ENCODE measurements around the gene C1orf226. TPM values are rescaled to one million over a fixed set of nuclear protein-coding genes. Genes with fewer than 3 reads are reported as not detected.
"Not testable (repeated sequence)": the region's sequence is repeated elsewhere in the genome, so short reads cannot be mapped to it uniquely, and the experiment has no call there.

C1orf226 gene
- total RNA-seq, 1 donor from 2014 or later = 0.52 TPM

DNA sequence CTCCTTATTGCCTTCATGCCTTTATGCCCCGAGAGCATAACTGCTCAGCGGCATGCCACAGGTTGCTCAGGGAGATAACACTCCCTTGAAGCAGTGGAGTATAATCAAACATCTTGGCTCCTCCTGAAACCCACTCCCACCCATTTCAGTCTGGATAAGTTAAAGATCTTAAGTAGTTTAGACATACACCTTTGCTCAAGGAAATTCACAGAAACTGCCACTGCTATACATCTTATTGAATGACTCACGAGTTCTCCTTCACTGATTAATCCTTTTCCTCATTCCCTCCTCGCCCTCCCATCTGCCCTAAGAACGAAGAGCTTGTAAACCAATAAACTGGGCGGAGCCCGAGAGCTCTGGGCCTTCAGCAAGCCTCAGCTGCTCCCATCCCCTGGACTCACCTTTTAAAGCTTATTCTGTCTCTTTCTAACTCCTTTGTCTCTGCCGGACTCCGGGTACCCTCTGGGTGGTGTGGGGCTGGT is 38.0 kb downstream of the C1orf226 start:
- not testable (repeated sequence) for H3K27ac ChIP-seq (ENCODE audit: low read depth, low read length); H3K27me3 ChIP-seq (ENCODE audit: control insufficient read depth in 3 of 3, insufficient read depth in 3 of 3, low read length in 3 of 3); H3K4me1 ChIP-seq (ENCODE audit: control insufficient read depth in 3 of 3, insufficient read depth in 3 of 3, low read length in 3 of 3); H3K9me3 ChIP-seq (ENCODE audit: control insufficient read depth in 3 of 3, low read length in 3 of 3); H3K36me3 ChIP-seq (ENCODE audit: control insufficient read depth in 3 of 3, insufficient read depth in 3 of 3, low read length in 3 of 3); H3K9ac ChIP-seq (ENCODE audit: low read depth in 1 of 3, low read length in 3 of 3); H3K4me3 ChIP-seq (ENCODE audit: low read length in 3 of 3)

DNA sequence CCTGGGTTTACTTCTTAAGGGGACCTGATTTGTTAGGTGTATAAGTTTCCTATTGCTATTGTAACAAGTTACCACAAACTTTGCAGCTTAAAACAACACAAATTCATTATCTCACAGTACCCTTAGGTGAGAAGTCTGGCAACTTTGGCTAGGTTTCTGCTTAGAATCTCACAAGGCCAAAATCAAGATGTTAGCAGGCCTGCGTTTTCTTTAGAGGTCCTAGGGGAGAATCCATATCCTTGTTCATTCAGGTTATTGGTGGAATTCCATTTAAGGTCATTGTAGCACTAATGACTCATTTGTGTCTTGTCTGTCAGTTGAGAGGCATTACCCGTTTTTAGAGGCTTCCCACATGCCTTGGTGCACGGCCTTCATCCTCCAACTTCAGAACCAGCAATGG is 38.6 kb downstream of the C1orf226 start:
- Histone ChIP-seq H3K9ac (ENCODE audit: low read depth in 1 of 3, low read length in 3 of 3) (no peak overlapping the region), H3K9me3 (ENCODE audit: control insufficient read depth in 3 of 3, low read length in 3 of 3) (peaks cover 0 to 2% (median 0%) of the 10 kb centered on the region in 3 donors), H3K4me1 (ENCODE audit: control insufficient read depth in 3 of 3, insufficient read depth in 3 of 3, low read length in 3 of 3) (no peaks in the 10 kb centered on the region), H3K4me3 (ENCODE audit: low read length in 3 of 3) (no peak overlapping the region), H3K27me3 (ENCODE audit: control insufficient read depth in 3 of 3, insufficient read depth in 3 of 3, low read length in 3 of 3) (no peaks in the 10 kb centered on the region), H3K36me3 (ENCODE audit: control insufficient read depth in 3 of 3, insufficient read depth in 3 of 3, low read length in 3 of 3) (no peaks in the 10 kb centered on the region), H3K27ac (ENCODE audit: low read depth, low read length) (no peak overlapping the region)

DNA sequence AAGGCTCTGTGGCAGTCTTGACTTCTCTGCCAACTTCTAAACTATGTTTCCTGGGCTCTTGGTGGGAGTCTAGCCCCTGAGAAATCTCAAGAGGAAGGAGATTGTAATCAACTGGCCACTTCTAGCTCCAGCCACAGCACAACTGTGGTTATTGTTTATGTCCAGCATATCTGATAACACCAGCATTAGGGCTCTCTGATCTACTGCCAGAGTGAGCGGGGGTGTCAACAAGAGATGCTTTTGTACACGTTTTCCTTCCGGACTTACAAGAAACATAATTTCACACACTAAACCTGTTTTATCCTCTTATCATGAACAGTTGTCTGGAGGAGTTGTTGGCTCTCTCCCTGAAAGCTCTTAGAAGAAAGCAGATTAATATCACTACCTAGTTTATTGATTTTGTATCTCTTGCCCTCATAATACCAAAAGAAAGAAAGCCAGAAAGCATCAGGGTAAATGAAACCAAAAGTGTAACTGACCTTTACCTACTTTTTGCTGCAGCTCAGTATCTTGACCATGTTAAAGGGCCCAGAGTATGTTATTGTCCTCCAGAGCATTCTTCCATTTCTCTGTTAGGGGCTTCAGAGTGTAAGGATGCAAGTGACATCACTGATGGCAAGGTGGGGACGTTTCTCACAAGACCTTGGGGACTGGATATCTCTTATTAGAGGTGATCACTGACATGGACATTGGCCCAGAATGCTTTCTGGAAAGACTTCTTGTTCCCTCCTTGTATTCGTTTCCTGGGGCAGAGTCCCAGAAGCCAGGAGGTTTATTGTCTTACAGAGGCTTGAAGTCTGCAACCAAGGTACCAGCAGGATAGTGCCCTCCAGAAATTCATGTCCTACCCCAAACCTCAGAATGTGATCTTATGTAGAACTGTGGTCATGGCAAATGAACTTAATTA is 40.0 kb downstream of the C1orf226 start:
- Histone ChIP-seq H3K36me3 (ENCODE audit: control insufficient read depth in 3 of 3, insufficient read depth in 3 of 3, low read length in 3 of 3) (no peaks in the 10 kb centered on the region), H3K27me3 (ENCODE audit: control insufficient read depth in 3 of 3, insufficient read depth in 3 of 3, low read length in 3 of 3) (no peaks in the 10 kb centered on the region), H3K4me1 (ENCODE audit: control insufficient read depth in 3 of 3, insufficient read depth in 3 of 3, low read length in 3 of 3) (no peaks in the 10 kb centered on the region), H3K27ac (ENCODE audit: low read depth, low read length) (no peak overlapping the region), H3K9ac (ENCODE audit: low read depth in 1 of 3, low read length in 3 of 3) (no peak overlapping the region), H3K4me3 (ENCODE audit: low read length in 3 of 3) (no peak overlapping the region), H3K9me3 (ENCODE audit: control insufficient read depth in 3 of 3, low read length in 3 of 3) (peaks cover 0 to 2% (median 0%) of the 10 kb centered on the region in 3 donors)

DNA sequence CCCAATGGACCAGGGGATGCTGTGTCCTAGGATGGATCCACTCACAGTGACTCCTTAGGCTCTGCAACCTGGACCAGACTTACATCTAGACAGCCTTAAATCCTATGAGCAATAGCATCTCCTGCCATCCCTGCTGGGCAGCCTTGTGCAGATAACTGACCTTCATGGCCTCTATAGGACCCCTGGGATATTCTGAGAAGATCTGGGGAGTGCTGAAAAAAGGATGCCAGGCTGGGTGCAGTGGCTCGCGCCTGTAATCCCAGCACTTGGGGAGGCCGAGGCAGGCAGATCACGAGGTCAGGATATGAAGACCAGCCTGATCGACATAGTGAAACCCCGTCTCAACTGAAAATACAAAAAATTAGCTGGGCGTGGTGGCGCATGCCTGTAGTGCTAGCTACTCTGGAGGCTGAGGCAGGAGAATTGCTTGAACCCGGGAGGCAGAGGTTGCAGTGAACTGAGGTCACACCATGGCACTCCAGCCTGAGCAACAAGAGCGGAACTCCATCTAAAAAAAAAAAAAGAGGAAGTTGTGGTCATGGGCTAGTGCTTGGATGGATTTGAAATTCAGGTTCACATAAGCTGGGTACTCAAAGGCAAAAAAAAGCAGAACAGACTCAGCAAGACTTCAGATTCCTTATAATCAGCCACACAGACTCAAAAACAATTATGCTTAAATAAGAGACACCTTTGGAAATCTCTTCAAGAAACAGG is 41.3 kb downstream of the C1orf226 start:
- no peak overlapping the region for H3K9ac ChIP-seq (ENCODE audit: low read depth in 1 of 3, low read length in 3 of 3)
- no peaks in the 10 kb centered on the region for H3K27me3 ChIP-seq (ENCODE audit: control insufficient read depth in 3 of 3, insufficient read depth in 3 of 3, low read length in 3 of 3)
- no peaks in the 10 kb centered on the region for H3K36me3 ChIP-seq (ENCODE audit: control insufficient read depth in 3 of 3, insufficient read depth in 3 of 3, low read length in 3 of 3)
- H3K9me3 ChIP-seq (ENCODE audit: control insufficient read depth in 3 of 3, low read length in 3 of 3) = peaks cover 0 to 2% (median 0%) of the 10 kb centered on the region in 3 donors
- no peaks in the 10 kb centered on the region for H3K4me1 ChIP-seq (ENCODE audit: control insufficient read depth in 3 of 3, insufficient read depth in 3 of 3, low read length in 3 of 3)
- H3K27ac ChIP-seq (ENCODE audit: low read depth, low read length) = no peak overlapping the region
- H3K4me3 ChIP-seq (ENCODE audit: low read length in 3 of 3) = no peak overlapping the region

DNA sequence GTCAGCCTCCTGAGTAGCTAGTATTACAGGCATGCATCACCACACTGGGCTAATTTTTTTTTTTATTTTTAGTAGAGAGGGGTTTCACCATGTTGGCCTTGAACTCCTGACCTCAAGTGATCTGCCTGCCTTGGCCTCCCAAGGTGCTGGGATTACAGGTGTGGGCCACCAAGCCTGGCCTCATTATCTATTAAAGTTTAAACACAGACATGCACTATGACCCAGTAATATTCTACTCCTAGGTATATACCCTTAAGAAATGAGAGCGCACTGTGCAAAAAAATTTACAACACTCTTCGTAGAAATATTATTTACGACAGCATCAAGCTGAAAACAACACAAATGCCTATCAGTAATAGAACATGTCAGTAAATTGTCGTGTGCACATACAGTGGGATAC is 49.1 kb downstream of the C1orf226 start:
- no peaks in the 10 kb centered on the region for H3K4me1 ChIP-seq (ENCODE audit: control insufficient read depth in 3 of 3, insufficient read depth in 3 of 3, low read length in 3 of 3)
- no peaks in the 10 kb centered on the region for H3K27me3 ChIP-seq (ENCODE audit: control insufficient read depth in 3 of 3, insufficient read depth in 3 of 3, low read length in 3 of 3)
- H3K4me3 ChIP-seq (ENCODE audit: low read length in 3 of 3) = no peak overlapping the region
- H3K9me3 ChIP-seq (ENCODE audit: control insufficient read depth in 3 of 3, low read length in 3 of 3) = no peaks in the 10 kb centered on the region
- H3K36me3 ChIP-seq (ENCODE audit: control insufficient read depth in 3 of 3, insufficient read depth in 3 of 3, low read length in 3 of 3) = no peaks in the 10 kb centered on the region
- no peak overlapping the region for H3K27ac ChIP-seq (ENCODE audit: low read depth, low read length)
- H3K9ac ChIP-seq (ENCODE audit: low read depth in 1 of 3, low read length in 3 of 3) = no peak overlapping the region

DNA sequence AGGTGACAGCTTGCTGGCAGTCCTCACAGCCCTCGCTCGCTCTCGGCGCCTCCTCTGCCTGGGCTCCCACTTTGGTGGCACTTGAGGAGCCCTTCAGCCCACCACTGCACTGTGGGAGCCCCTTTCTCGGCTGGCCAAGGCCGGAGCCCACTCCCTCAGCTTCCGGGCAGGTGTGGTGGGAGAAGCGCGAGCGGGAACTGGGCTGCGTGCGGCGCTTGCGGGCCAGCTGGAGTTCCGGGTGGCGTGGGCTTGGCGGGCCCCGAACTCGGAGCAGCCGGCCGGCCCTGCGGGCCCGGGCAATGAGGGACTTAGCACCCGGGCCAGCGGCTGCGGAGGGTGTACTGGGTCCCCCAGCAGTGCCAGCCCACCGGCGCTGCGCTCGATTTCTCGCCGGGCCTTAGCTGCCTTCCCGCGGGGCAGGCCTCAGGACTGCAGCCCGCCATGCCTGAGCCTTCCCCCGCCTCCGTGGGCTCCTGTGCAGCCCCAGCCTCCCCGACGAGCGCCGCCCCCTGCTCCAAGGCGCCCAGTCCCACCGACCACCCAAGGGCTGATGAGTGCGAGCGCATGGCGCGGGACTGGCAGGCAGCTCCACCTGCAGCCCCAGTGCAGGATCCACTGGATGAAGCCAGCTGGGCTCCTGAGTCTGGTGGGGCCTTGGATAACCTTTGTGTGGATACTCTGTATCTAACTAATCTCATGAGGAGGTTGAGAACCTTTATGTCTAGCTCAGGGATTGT is 51.6 kb downstream of the C1orf226 start:
- H3K27ac ChIP-seq (ENCODE audit: low read depth, low read length); H3K9me3 ChIP-seq (ENCODE audit: control insufficient read depth in 3 of 3, low read length in 3 of 3); H3K9ac ChIP-seq (ENCODE audit: low read depth in 1 of 3, low read length in 3 of 3); H3K4me3 ChIP-seq (ENCODE audit: low read length in 3 of 3); H3K36me3 ChIP-seq (ENCODE audit: control insufficient read depth in 3 of 3, insufficient read depth in 3 of 3, low read length in 3 of 3); H3K4me1 ChIP-seq (ENCODE audit: control insufficient read depth in 3 of 3, insufficient read depth in 3 of 3, low read length in 3 of 3); H3K27me3 ChIP-seq (ENCODE audit: control insufficient read depth in 3 of 3, insufficient read depth in 3 of 3, low read length in 3 of 3): not testable (repeated sequence)

Small RNA genes within 50 kb of the gene (small RNA-seq; reads per million reads assigned to genes)
- not detected for gene MIR556
- not detected for gene RNA5SP61

Other genes with a start within 250 kb of the C1orf226 start
- not detected for gene SPATA46, start 4.9 kb upstream of the C1orf226 start, total RNA-seq
- 0.52 TPM for gene SH2D1B, start 30.4 kb downstream of the C1orf226 start, total RNA-seq
- 36.0 TPM for gene UHMK1, start 116.1 kb downstream of the C1orf226 start, total RNA-seq
- gene UAP1, start 180.0 kb downstream of the C1orf226 start, total RNA-seq = 43.8 TPM

Measured in skeletal muscle tissue (tissue), 5 donors.